ENCODE results near the gene KIFBP.

The KIFBP gene

GRCh38 chr10:69049566-69049961, 61.0 kb downstream of the KIFBP start:
- DNase-seq (ENCODE audit: low read depth in 2 of 2) = no peak

- no peak for DNase-seq (ENCODE audit: low read depth in 2 of 2)
Measured at GRCh38 chr10:69051303-69051702, 62.7 kb downstream of the KIFBP start.

GRCh38 chr10:69051710-69052487, 63.3 kb downstream of the KIFBP start:
- no peak for DNase-seq (ENCODE audit: low read depth in 2 of 2)

GRCh38 chr10:69052736-69053135, 64.1 kb downstream of the KIFBP start:
- no peak for DNase-seq (ENCODE audit: low read depth in 2 of 2)

- no peak for DNase-seq (ENCODE audit: low read depth in 2 of 2)
Measured at GRCh38 chr10:69055241-69055640, 66.6 kb downstream of the KIFBP start.

GRCh38 chr10:69056129-69056528, 67.5 kb downstream of the KIFBP start:
- no peak for DNase-seq (ENCODE audit: low read depth in 2 of 2)

- no peak for DNase-seq (ENCODE audit: low read depth in 2 of 2)
Measured at GRCh38 chr10:69056536-69057260, 68.1 kb downstream of the KIFBP start.

- no peak for DNase-seq (ENCODE audit: low read depth in 2 of 2)
Measured at GRCh38 chr10:69057261-69057950, 68.8 kb downstream of the KIFBP start.

- no peak for DNase-seq (ENCODE audit: low read depth in 2 of 2)
Measured at GRCh38 chr10:69057951-69058297, 69.3 kb downstream of the KIFBP start.

GRCh38 chr10:69060127-69060798, 71.7 kb downstream of the KIFBP start:
- no peak for DNase-seq (ENCODE audit: low read depth in 2 of 2)

- DNase-seq (ENCODE audit: low read depth in 2 of 2) = no peak
Measured at GRCh38 chr10:69061305-69062161, 72.9 kb downstream of the KIFBP start.

- no peak for DNase-seq (ENCODE audit: low read depth in 2 of 2)
Measured at GRCh38 chr10:69062901-69063300, 74.3 kb downstream of the KIFBP start.

- DNase-seq (ENCODE audit: low read depth in 2 of 2) = no peak
Measured at GRCh38 chr10:69064762-69065328, 76.2 kb downstream of the KIFBP start.

- DNase-seq (ENCODE audit: low read depth in 2 of 2) = no peak
Measured at GRCh38 chr10:69065406-69066361, 77.1 kb downstream of the KIFBP start.
